Epidermal melanocyte (primary cell): Measurements from ENCODE around the gene TP73.

Experiments
- DNase-seq: peaks from one replicate; pipeline ENCODE4 v3.0.0; 2011; ENCODE audit warnings: low spot score; ENCODE audit not compliant: insufficient read length

TP73 gene

GRCh38 chr1:3777078-3777547, 124.8 kb downstream of the TP73 start:
- DNase-seq: no peak

DNA sequence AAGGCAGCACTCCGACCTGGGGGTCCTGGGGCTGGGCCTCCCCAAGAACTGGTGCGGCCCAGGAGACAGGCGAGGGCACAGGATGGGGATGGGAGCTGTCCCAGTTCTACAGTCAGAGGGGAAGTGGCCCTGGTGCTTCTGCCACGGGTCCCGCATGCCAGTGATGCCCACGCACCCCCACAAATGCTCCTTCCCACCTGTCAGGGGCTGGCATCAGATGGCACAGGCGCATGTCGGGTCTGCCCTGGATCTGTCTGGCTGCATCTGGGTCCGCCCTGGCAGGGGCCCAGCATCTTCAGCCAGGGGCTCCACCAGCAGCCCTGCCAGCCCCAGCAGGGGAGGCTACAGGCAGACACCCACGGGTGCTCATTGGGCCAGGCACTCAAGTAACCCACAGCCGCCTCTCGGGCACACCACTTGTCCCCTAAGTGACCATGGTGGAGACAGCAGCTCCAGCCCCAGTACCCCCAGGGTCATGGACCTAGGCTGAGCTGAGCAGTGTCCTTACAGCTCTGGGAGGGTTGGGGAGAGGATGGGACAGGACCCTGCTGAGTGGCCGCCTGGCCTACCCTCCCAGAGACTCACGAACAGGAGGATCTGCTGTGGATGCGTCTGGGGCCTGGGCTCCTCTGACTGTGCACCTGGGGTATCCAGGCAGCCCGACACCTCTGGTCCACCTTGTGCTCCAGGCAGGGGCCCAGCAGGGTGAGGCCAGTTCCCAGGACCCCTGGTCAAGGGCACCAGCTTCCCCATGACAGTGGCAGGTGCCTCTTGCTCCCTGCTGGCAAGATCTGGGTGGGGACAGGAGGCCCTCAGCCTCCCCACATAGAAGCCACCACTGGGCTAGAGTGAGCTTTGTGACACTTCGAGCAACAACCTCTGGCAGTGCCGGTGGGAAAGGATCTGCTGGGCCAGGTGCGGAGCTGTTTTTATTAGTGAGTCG, 125.6 kb downstream of the TP73 start:
- no peak for DNase-seq

- no peak for DNase-seq
Measured at GRCh38 chr1:3778590-3779264, 126.4 kb downstream of the TP73 start.

- no peak for DNase-seq
Measured at GRCh38 chr1:3779265-3779911, 127.1 kb downstream of the TP73 start.

GRCh38 chr1:3779912-3780416, 127.6 kb downstream of the TP73 start:
- DNase-seq: no peak

DNA sequence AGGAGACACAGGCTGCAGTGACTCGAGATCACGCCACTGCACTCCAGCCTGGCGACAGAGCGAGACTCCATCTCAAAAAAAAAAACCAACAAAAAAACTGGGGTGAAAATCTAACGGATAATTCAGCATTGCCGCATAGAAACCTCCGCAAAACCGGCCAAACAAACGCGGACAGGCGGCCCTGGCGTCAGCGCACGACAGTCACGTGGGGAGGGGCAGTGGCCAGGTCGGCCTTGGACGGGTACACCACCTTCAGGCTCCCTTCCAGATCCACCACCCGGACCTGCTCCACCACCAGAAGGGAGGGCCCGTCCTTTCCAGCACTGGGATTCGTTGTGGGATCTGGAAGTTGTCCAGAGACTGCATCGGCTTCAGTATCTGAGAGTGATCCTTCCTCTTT, 128.6 kb downstream of the TP73 start:
- no peak for DNase-seq

GRCh38 chr1:3783651-3784474, 131.5 kb downstream of the TP73 start:
- no peak for DNase-seq

- DNase-seq: no peak
Measured at GRCh38 chr1:3785045-3785444, 132.7 kb downstream of the TP73 start.

- DNase-seq: no peak
Measured at GRCh38 chr1:3785456-3786157, 133.3 kb downstream of the TP73 start.
